Hematopoietic multipotent progenitor cell treated with erythropoietin and hydrocortisone succinate and interleukin-3 and kit ligand, for 8 days (in vitro differentiated cells): ENCODE measurements around the gene GHR.
A peak's percentile ranks its signal among the peaks of the same experiment; 100 is the strongest.
"Not testable (repeated sequence)": the region's sequence is repeated elsewhere in the genome, so short reads cannot be mapped to it uniquely, and the experiment has no call there.

Source experiments
- DNase-seq: peaks from one replicate; pipeline ENCODE4 v3.0.0-alpha.2; 2015

The GHR gene

DNA sequence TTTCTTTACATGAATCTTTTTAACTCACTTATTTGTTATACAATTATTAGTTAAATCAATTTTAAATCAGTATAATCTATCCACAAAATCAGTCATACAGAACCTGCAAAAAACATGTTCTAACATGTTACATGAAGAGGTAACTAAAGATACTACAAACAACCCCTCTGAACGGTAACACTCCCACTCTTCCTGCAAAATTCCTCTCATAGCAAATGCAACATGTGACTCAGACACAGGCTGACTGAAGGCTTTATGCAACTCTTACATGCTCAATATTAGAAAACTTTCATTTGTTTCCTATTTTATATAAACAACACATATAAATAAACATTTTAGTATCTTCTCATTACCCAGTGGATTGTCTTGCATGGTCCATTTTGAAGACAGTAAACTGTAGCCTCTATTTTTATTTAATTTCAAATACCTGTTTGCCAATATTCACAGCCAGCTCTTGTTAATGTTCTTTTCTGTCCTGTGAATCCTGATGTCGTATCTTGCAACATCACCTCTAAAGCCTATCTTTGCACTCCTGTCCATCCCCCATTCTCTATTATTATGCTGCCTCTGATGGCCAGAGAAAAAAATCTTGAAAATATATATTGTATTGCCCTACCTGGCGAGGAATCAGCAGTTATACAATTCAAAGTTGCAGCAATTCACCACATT, 232.9 kb downstream of the GHR start:
- no peak for DNase-seq

DNA sequence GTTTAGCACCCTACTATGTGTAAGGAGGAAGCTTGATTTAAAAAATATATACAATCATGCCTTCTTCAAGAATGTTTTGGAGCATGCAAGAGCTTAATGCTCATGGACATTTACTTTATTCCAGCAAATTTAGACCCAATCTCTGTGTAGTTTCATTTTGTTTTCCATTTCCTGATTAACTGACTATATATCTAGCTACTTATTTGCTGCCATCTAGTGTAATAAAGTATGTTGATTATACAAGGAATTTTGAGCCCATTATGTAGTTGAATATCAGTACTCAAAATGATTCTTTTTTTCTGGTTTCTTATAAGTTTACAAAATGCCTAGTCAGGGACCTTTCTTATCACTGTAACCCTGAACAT, 233.4 kb downstream of the GHR start:
- DNase-seq: peak; percentile 3

DNA sequence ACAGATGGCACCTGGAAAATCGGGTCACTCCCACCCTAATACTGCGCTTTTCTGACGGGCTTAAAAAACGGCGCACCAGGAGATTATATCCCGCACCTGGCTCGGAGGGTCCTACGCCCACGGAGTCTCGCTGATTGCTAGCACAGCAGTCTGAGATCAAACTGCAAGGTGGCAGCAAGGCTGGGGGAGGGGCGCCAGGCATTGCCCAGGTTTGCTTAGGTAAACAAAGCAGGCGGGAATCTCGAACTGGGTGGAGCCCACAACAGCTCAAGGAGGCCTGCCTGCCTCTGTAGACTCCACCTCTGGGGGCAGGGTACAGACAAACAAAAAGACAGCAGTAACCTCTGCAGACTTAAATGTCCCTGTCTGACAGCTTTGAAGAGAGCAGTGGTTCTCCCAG, 236.6 kb downstream of the GHR start:
- DNase-seq: not testable (repeated sequence)

DNA sequence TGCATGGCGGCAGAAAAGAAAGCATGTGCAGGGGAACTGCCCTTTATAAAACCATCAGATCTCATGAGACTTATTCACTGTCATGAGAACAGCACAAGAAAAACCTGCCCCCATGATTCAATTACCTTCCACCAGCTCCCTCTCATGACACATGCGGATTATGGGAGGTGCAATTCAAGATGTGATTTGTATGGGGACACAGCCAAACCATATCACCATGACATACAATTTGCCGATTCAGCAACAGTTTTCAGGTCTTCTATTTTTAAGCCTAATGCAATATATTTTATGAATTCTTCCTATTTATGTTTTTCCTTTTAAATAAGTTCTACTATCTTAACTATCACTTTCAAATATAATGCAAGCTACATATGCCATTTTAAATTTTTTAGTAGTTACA, 242.6 kb downstream of the GHR start:
- no peak for DNase-seq

DNA sequence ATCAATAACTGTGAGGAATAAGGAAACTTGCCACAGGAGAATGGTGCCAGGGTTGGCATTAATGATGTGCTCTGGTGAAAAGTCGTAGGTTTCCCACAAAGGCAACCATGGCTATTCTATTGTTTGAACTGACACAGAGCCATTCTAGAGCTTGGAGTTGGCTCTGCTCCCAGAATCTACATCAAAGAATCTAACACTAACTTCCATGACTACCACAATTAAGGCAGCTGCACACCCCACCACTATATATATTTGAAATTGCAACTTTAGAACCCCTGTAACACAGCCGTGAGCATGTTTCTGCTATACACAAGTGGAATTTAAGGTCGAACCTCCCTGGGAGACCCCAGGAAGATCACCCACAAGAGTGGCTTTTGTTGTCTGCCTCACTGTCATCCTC, 243.6 kb downstream of the GHR start:
- no peak for DNase-seq

DNA sequence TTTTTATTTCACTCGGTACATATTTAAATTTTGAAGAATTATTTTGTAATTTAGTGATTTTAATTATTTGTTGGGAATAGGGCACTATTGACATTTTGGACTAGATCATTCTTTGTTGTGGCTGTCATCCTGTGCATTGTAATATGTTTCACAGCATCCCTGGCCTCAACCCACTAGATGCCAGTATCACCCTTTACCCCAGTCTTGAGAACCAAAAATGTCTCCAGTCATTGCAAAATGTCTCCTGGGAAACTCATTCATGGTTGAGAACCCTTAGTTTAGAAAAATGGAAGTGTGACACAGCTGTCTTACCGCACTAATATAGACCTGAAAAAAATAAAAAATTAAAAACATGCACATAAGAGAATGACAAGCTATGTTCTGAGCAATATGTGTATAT, 245.0 kb downstream of the GHR start:
- no peak for DNase-seq

DNA sequence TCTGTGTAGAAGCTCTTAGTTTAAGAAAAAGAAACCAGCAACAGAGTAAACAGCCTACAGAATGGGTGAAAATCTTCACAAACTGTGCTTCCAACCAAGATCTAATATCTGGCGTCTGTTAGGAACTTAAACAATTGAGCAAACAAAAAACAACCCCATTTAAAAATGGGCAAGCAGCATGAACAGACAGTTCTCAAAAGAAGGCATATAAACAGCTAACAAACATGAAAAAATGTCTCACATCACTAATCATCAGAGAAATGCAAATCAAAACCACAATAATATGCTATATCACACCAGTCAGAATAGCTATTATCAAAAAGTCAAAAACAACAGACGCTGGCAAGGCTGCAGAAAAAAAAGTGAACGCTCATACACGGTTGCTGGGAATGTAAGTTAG, 249.7 kb downstream of the GHR start:
- DNase-seq: no peak

DNA sequence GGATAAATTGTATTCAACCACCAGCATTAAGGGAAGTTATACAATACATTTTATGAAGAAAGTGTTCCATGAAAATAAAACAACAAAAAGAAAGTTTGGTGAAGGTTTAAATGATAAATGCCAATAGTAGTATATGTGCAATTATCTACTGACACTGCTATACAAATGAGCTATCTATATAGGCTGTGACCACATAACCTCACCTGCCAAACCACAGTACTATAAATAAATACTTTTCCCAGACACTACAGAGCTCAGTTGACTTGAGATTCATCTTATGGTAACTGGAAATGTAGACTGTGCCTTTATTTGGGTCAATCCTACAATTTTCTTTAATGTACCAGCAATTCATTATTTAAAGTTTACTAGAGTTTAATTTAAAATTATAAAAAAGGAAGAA, 252.4 kb downstream of the GHR start:
- DNase-seq: no peak

DNA sequence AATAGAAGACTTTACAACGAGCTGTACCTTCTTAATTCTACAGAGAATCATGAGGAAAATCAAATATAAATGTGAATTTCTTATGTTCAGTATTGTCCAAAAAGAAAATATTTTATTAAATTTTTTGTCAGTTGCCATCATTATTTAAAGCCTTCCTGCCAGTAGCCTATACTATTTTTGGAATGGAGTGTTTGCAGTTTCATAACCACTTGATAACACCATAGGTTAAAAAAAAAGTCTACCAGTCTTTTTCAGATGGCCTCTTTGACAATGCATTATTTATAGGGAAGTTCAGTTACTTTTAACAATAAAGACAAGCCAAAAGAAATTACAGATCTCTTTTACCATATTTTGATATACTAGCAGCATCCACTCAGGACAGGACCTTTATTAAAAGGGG, 253.1 kb downstream of the GHR start:
- DNase-seq: no peak

DNA sequence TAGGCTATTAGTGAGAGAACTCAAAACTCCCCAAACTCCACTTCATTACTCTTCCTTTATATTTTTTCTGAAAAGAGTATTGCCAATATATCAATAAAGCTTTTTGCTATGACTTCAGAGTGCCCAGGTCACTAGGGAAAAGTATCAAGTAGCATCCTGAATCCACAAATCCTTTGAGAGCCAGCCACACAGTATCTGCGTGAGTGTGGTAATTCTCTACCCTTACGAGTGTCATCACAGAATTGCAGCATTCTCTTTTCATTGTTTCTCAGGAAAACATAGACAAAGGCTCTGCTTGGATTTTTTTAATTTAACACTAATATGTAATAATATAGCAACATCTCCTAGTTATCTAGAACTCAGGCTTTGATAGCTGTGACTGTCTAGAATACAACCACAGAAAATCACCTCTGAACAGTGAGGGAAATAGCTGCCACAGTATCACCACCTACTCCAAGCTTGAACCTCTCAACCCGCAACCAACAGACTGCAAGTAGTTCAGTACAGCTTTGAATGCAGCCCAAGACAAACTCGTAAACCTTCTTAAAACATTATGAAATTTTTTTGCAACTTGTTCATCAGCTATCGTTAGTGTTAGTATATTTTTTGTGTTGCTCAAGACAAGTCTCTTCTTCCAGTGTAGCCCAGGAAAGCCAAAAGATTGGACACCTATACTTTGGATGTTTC, 254.1 kb downstream of the GHR start:
- DNase-seq: no peak

DNA sequence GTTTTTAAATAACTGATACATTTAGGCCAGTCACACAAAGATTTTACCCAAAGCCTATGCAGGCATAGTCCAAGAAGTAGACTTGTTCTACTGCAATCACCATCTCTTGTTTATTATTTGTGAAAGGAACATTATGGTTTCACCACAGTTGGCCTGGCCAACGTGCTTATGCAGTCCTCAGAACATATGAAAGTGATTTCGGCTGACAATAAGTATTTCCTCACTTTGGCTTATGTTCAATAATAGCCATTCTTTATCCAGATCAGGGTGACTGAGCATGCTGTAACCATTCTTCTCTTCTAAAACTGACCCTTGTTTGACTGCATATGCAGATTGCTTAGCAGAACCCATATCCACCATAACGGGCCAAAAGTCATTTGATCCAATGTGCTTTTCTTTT, 256.8 kb downstream of the GHR start:
- no peak for DNase-seq

DNA sequence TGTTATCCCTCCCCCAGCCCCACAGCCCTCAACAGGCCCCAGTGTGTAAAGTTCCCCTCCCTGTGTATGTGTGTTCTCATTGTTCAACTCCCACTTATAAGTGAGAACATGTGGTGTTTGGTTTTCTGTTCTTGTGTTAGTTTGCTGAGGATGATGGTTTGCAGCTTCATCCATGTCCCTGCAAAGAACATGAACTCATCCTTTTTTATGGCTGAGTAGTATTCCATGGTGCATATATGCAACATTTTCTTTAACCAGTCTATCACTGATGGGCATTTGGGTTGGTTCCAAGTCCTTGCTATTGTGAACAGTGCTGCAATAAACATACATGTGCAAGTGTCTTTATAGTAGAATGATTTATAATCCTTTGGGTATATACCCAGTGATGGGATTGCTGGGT, 261.8 kb downstream of the GHR start:
- DNase-seq: not testable (repeated sequence)

DNA sequence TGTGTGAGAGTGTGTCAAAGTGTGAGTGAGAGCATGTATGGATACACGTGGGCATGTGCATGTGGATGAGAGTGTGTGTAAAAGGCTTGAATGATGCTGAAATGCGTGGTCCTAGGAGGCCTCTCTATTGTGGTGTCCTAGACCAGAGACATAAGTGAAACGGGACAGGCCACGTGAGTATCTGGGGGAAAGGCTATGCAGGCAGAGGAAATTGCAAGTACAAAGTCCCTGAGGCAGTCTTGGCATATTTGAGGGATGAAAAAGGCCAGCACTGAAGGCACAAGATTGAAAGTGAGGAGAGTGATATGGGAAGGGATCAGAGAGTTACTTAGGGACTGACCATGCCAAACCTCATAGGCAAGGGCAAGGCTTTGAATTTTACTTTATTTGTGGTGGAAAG, 266.2 kb downstream of the GHR start:
- no peak for DNase-seq

DNA sequence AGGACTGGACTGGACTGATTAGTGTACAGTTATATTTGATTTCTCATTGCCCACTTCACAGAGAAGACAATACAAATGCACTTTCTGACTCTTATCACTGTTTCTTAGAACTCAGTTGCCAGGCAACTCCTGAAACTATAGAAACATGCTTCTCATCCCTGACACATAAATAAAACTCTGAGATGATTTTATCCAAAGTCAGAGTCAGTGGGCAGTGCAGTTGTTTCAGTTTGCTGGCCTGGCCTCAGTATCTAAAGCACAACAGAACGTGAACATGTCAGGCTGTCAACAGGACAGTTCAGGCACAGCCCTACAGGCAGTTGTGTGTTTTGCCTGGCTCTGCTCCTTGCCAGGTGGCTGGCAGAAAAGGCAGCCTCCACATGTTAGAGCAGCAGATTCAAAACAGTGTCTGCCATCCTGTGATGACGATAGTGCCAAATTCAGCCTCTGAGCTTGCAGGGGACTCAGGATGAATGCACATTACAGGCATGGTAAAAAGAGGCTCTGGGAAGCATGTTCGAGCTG, 268.2 kb downstream of the GHR start:
- peak; percentile 2 for DNase-seq

DNA sequence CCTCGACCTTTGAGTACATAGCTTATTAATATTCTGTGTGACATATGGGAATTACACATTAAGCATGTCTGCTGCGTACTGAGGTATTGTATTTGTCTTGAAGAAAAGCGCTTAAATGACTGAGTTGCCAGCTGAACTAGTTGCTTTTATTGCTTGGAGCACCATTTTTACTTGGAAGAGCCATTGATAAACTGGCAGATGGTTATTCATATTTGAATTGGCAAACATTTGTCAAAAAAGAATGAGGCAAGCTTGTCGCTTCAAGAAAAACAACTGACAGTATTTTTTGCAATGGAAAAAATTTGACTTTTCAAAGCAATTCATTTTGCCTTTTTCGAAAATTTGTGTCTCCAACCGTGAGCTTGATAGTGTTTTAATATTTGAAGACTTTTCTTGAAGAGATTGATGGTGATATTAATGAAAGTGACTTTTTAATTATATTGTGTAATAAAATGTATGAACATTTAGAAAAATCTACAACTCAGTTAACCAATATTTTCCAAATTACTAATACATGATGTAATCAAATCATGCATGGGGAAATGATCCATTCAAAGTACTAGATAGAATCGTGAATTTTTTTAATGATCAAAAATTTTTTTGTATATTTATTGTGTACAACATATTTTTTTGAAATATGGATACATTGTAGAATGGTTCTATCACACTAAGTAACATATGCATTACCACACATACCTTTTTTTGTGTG, 278.3 kb downstream of the GHR start:
- DNase-seq: no peak

DNA sequence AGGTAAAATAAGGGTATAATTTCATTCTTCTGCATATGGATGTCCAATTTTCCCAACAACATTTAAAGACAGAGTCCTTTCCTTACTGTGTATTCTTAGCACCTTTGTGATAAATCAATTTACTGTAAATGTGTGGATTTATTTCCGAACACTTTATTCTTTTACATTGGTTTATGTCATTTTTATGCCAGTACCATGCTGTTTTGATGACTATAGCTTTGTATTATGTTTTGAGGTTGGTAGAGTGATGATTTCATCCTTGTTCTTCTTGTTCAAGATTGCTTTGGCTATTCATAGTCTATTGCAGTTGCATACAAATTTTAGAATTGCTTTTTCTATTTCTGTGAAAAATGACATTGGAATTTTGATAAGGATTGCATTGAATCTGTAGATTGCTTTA, 280.0 kb downstream of the GHR start:
- DNase-seq: no peak

DNA sequence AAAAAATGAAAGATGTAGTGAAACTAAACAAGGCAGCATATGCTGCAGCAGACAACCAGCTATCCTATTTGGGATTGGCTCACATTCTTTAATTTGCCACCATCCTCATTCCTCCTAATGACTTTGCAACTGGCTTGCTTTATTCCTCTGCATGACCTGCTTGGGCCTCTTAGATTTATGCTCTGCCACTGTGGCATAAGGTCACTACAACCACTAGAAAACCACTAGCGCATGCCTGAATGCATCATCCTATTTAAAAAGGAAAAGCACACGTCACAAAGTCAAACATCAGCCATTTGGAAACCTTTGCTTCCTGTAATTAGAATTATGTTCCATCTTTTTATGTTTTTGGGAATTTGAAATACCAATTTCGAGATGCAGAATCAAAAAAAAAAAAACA, 292.5 kb downstream of the GHR start:
- no peak for DNase-seq

DNA sequence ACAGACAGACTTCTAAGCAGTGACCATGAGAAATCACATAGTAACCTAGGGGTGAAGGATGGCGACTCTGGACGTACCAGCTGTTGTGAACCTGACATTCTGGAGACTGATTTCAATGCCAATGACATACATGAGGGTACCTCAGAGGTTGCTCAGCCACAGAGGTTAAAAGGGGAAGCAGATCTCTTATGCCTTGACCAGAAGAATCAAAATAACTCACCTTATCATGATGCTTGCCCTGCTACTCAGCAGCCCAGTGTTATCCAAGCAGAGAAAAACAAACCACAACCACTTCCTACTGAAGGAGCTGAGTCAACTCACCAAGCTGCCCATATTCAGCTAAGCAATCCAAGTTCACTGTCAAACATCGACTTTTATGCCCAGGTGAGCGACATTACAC, 295.4 kb downstream of the GHR start:
- DNase-seq: peak; percentile 17

DNA sequence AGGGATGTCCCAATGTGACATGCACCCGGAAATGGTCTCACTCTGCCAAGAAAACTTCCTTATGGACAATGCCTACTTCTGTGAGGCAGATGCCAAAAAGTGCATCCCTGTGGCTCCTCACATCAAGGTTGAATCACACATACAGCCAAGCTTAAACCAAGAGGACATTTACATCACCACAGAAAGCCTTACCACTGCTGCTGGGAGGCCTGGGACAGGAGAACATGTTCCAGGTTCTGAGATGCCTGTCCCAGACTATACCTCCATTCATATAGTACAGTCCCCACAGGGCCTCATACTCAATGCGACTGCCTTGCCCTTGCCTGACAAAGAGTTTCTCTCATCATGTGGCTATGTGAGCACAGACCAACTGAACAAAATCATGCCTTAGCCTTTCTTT, 295.8 kb downstream of the GHR start:
- no peak for DNase-seq

DNA sequence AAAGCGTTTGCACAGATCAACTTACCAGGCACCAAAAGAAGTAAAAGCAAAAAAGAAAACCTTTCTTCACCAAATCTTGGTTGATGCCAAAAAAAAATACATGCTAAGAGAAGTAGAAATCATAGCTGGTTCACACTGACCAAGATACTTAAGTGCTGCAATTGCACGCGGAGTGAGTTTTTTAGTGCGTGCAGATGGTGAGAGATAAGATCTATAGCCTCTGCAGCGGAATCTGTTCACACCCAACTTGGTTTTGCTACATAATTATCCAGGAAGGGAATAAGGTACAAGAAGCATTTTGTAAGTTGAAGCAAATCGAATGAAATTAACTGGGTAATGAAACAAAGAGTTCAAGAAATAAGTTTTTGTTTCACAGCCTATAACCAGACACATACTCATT, 297.0 kb downstream of the GHR start:
- peak; percentile 4 for DNase-seq

DNA sequence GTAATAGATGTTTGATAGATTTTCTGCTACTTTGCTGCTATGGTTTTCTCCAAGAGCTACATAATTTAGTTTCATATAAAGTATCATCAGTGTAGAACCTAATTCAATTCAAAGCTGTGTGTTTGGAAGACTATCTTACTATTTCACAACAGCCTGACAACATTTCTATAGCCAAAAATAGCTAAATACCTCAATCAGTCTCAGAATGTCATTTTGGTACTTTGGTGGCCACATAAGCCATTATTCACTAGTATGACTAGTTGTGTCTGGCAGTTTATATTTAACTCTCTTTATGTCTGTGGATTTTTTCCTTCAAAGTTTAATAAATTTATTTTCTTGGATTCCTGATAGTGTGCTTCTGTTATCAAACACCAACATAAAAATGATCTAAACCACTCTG, 298.2 kb downstream of the GHR start:
- DNase-seq: no peak

DNA sequence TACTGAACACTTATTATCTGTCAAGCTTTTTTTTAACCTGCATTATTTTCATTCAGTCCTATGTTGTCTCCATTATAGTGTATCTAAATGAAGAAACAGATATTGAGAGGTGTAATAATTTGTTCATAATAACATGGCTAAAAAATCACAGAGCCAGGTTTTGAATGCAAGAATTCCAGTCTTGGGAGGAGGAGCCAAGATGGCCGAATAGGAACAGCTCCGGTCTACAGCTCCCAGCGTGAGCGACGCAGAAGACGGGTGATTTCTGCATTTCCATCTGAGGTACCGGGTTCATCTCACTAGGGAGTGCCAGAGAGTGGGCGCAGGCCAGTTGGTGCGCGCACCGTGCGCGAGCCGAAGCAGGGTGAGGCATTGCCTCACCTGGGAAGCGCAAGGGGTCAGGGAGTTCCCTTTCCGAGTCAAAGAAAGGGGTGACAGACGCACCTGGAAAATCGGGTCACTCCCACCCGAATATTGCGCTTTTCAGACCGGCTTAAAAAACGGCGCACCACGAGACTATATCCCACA, 311.4 kb downstream of the GHR start:
- DNase-seq: not testable (repeated sequence)

DNA sequence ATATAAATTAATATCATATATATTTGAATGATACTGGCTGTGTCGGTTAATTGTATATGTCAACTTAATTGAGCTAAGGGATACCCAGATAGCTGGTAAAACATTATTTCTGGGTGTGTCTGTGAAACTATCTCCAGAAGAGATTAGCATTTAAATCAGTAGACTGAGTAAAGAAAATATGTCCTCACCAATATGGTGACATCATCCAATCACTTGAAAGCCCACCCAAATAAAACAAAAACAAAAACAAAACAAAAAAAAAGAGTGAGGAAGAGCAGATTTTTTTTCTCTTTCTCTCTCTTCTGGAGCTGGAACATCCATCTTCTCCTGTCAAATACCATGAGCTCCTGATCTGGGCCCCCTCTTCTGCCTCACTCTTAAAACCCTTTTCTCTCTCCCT, 317.7 kb downstream of the GHR start:
- no peak for DNase-seq

DNA sequence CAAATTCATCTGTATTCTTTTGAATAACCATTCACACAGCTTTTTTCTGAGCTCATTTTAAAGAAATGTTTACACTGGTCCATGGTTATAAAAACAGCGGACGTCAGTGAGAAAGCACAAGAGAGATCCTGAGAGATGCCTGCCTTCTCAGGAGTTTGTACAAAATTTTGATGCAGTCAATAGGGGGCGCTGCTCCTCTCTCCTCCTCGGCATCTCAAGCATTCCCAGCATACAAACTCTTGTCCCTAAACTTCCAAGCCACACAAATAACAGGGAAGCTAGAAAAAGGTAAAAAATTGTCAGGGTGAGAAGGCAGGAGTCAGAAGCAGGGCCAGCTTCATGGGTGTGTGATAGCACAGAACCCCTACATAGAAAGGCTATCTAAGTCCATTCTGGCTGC, 322.2 kb downstream of the GHR start:
- DNase-seq: peak; percentile 11
